GM12873 (cell line): ENCODE data around the gene RPL4.

ENCODE experiments used
- CTCF ChIP-seq: IDR thresholded peaks from 2 replicates; pipeline ENCODE4 v1.5.1; 2012; ENCODE audit warnings: low read depth, mild to moderate bottlenecking, moderate library complexity, low read length, control low read depth; ENCODE audit not compliant: insufficient read depth; ENCODE audit errors: missing control alignments

Gene RPL4

GRCh38 chr15:66504563-66505429, at the start of gene RPL4, which contains the start of gene ZWILCH:
RPL4 (minus strand) TSS chr15:66504855; CDS start chr15:66504790, 65 bp downstream.
ZWILCH (plus strand) TSS chr15:66505326; CDS start chr15:66505339, 13 bp downstream.
- TF ChIP-seq CTCF: no peak

GRCh38 chr15:66545255-66545654, 40.6 kb upstream of the RPL4 start:
- no peak for TF ChIP-seq CTCF

GRCh38 chr15:66542896-66543295, 38.2 kb upstream of the RPL4 start:
- no peak for TF ChIP-seq CTCF

- no peak for TF ChIP-seq CTCF
Measured at GRCh38 chr15:66535056-66535455, 30.4 kb upstream of the RPL4 start.

- TF ChIP-seq CTCF: no peak
Measured at GRCh38 chr15:66524838-66525237, 20.2 kb upstream of the RPL4 start.

- no peak for TF ChIP-seq CTCF
Measured at GRCh38 chr15:66523926-66524325, 19.3 kb upstream of the RPL4 start.

GRCh38 chr15:66515901-66516322, 11.3 kb upstream of the RPL4 start:
- TF ChIP-seq CTCF: no peak
